H9 (cell line): Measurements from ENCODE around the gene CRYM. TPM values are rescaled to one million over a fixed set of nuclear protein-coding genes. Genes with fewer than 3 reads are reported as not detected.

ENCODE experiments used
- DNase-seq: peaks from one replicate; pipeline ENCODE4 v3.0.0-alpha.2; 2017
- H2AFZ ChIP-seq: one replicate; pipeline ENCODE4 v1.6.1; 2013; ENCODE audit warnings: mild to moderate bottlenecking, low read length, control low read depth, moderate library complexity
- H2AK5ac ChIP-seq: 2 replicates; pipeline ENCODE4 v1.6.1; 2013; ENCODE audit warnings: low read length, control low read depth, mixed read lengths; ENCODE audit not compliant: insufficient read length
- H2BK120ac ChIP-seq: one replicate; pipeline ENCODE4 v1.6.1; 2013; ENCODE audit warnings: low read depth, mild to moderate bottlenecking, low read length, control low read depth, inconsistent platforms; ENCODE audit not compliant: poor library complexity, severe bottlenecking
- H2BK12ac ChIP-seq: 2 replicates; pipeline ENCODE4 v1.6.1; 2013; ENCODE audit warnings: low read length, control low read depth, mixed read lengths, low read depth; ENCODE audit not compliant: insufficient read length
- H2BK15ac ChIP-seq: 2 replicates; pipeline ENCODE4 v1.6.1; 2013; ENCODE audit warnings: low read depth, low read length, control low read depth
- H2BK20ac ChIP-seq: one replicate; pipeline ENCODE4 v1.6.1; 2013; ENCODE audit warnings: low read depth, mild to moderate bottlenecking, low read length, control low read depth, inconsistent platforms; ENCODE audit not compliant: poor library complexity, severe bottlenecking
- H2BK5ac ChIP-seq: 2 replicates; pipeline ENCODE4 v1.6.1; 2013; ENCODE audit warnings: low read length, control low read depth, mixed read lengths; ENCODE audit not compliant: insufficient read length
- H3K14ac ChIP-seq: 2 replicates; pipeline ENCODE4 v1.6.1; 2013; ENCODE audit warnings: low read length, control low read depth; ENCODE audit not compliant: insufficient read depth
- H3K18ac ChIP-seq: 2 replicates; pipeline ENCODE4 v1.6.1; 2013; ENCODE audit warnings: low read depth, mild to moderate bottlenecking, mixed read lengths, low read length, control low read depth; ENCODE audit not compliant: insufficient read length
- H3K23ac ChIP-seq: 2 replicates; pipeline ENCODE4 v1.6.1; 2013; ENCODE audit warnings: low read length, control low read depth, mixed read lengths, low read depth; ENCODE audit not compliant: insufficient read length
- H3K23me2 ChIP-seq: 2 replicates; pipeline ENCODE4 v1.6.1; 2013; ENCODE audit warnings: low read depth, mild to moderate bottlenecking, mixed read lengths, low read length, control low read depth; ENCODE audit not compliant: insufficient read length, poor library complexity, severe bottlenecking
- H3K27ac ChIP-seq: 2 replicates; pipeline ENCODE4 v1.5.1; 2013; ENCODE audit warnings: low read length, control low read depth, mixed read lengths, low read depth; ENCODE audit not compliant: insufficient read length
- H3K27me3 ChIP-seq: 2 replicates; pipeline ENCODE4 v1.6.1; 2013; ENCODE audit warnings: low read length, control low read depth, inconsistent platforms; ENCODE audit not compliant: insufficient read depth
- H3K4ac ChIP-seq: 2 replicates; pipeline ENCODE4 v1.6.1; 2013; ENCODE audit warnings: low read depth, mild to moderate bottlenecking, control low read depth, inconsistent platforms, low read length, moderate library complexity
- H3K4me1 ChIP-seq: 2 replicates; pipeline ENCODE4 v1.6.1; 2013; ENCODE audit warnings: low read length, control low read depth, inconsistent platforms; ENCODE audit not compliant: insufficient read depth
- H3K4me2 ChIP-seq: 2 replicates; pipeline ENCODE4 v1.6.1; 2013; ENCODE audit warnings: low read length, control low read depth, mixed read lengths; ENCODE audit not compliant: insufficient read length, insufficient read depth
- H3K56ac ChIP-seq: 2 replicates; pipeline ENCODE4 v1.6.1; 2013; ENCODE audit warnings: low read depth, mild to moderate bottlenecking, mixed read lengths, low read length, control low read depth; ENCODE audit not compliant: insufficient read length
- H3K79me1 ChIP-seq: 2 replicates; pipeline ENCODE4 v1.6.1; 2013; ENCODE audit warnings: low read depth, mild to moderate bottlenecking, moderate library complexity, low read length, control low read depth, inconsistent platforms; ENCODE audit not compliant: insufficient read depth, poor library complexity, severe bottlenecking
- H3K79me2 ChIP-seq: 2 replicates; pipeline ENCODE4 v1.6.1; 2013; ENCODE audit warnings: low read length, control low read depth, inconsistent platforms; ENCODE audit not compliant: insufficient read depth
- H3K9ac ChIP-seq: 2 replicates; pipeline ENCODE4 v1.6.1; 2013; ENCODE audit warnings: low read length, control low read depth, mixed read lengths; ENCODE audit not compliant: insufficient read length; ENCODE audit errors: extremely low read depth
- H3K9me3 ChIP-seq: one replicate; pipeline ENCODE4 v1.6.1; 2013; ENCODE audit warnings: low read depth, low read length, inconsistent platforms; ENCODE audit not compliant: control insufficient read depth
- H3T11ph ChIP-seq: one replicate; pipeline ENCODE4 v1.6.1; 2013; ENCODE audit warnings: mild to moderate bottlenecking, low read length, control low read depth, inconsistent platforms
- H4K20me1 ChIP-seq: one replicate; pipeline ENCODE4 v1.6.1; 2013; ENCODE audit not compliant: control insufficient read depth, insufficient read length, insufficient read depth
- H4K5ac ChIP-seq: 2 replicates; pipeline ENCODE4 v1.6.1; 2013; ENCODE audit warnings: low read depth, mild to moderate bottlenecking, mixed read lengths, low read length, control low read depth; ENCODE audit not compliant: insufficient read length
- H4K8ac ChIP-seq: replicated peaks from 2 replicates; pipeline ENCODE4 v1.6.1; 2013; ENCODE audit warnings: low read length, control low read depth, mixed read lengths, low read depth; ENCODE audit not compliant: insufficient read length
- H4K91ac ChIP-seq: 2 replicates; pipeline ENCODE4 v1.6.1; 2013; ENCODE audit warnings: low read depth, mild to moderate bottlenecking, moderate library complexity, mixed read lengths, low read length, control low read depth; ENCODE audit not compliant: insufficient read length
- H3K27ac Mint-ChIP-seq, 3 experiments: 2 replicates in 2 of 3; 3 replicates in 1 of 3; pipeline ENCODE4 v1.8.0; 2020 to 2021; ENCODE audit warnings: mixed read lengths in 3 of 3, mild to moderate bottlenecking in 1 of 3, moderate library complexity in 1 of 3
- H3K27me3 Mint-ChIP-seq: 2 replicates; pipeline ENCODE4 v1.8.0; 2021; ENCODE audit warnings: low read depth, mild to moderate bottlenecking, moderate library complexity, mixed read lengths
- H3K36me3 Mint-ChIP-seq, 3 experiments: 2 replicates in 2 of 3; 3 replicates in 1 of 3; pipeline ENCODE4 v1.8.0; 2020 to 2021; ENCODE audit warnings: low read depth in 3 of 3, mixed read lengths in 3 of 3; ENCODE audit not compliant: insufficient read depth in 1 of 3
- H3K4me1 Mint-ChIP-seq, 2 experiments: 2 replicates each; pipeline ENCODE4 v1.8.0; 2020; ENCODE audit warnings: mixed read lengths in 2 of 2
- H3K4me3 Mint-ChIP-seq, 2 experiments: 2 replicates in 1 of 2; 3 replicates in 1 of 2; pipeline ENCODE4 v1.8.0; 2020 to 2021; ENCODE audit warnings: mild to moderate bottlenecking in 2 of 2, mixed read lengths in 2 of 2, moderate library complexity in 1 of 2
- H3K9me3 Mint-ChIP-seq, 2 experiments: 2 replicates in 1 of 2; 3 replicates in 1 of 2; pipeline ENCODE4 v1.8.0; 2020; ENCODE audit warnings: mild to moderate bottlenecking in 2 of 2, mixed read lengths in 2 of 2, moderate library complexity in 1 of 2
- WGBS: extraction: QIAGEN DNeasy Blood & Tissue Kit; methylation state at CpG from one replicate; pipeline ENCODE4 v1.1.7; 2013; ENCODE audit warnings: missing lambda C conversion rate, low lambda C conversion rate, mixed read lengths; ENCODE audit not compliant: insufficient read length; ENCODE audit errors: extremely low coverage; 5-methylcytosine and 5-hydroxymethylcytosine counted together
- total RNA-seq: library from RNA; stranded (reverse); gene quantifications from 2 replicates; pipeline ENCODE4 v1.2.1, GENCODE V29; 2021
- TF ChIP-seq, protein P1 (sequence below): fragments of 200-600 bp; sonication (generic); conservative IDR thresholded peaks from 3 replicates; pipeline ENCODE4 v1.8.0; 2021; ENCODE audit warnings: antibody characterized with exemption, mild to moderate bottlenecking

CRYM gene
- total RNA-seq, 1 experiment from 2014 or later: 17.8 TPM

- Histone ChIP-seq H3K79me1 (no peaks in the 10 kb centered on the region), H3K9me3 (no peaks in the 10 kb centered on the region), H3T11ph (no peak overlapping the region), H4K5ac (no peak overlapping the region), H4K20me1 (no peaks in the 10 kb centered on the region), H3K23ac (no peak overlapping the region), H3K56ac (no peak overlapping the region), H3K14ac (no peak overlapping the region), H3K27me3 (no peaks in the 10 kb centered on the region), H2AFZ (no peak overlapping the region), H4K8ac (no peak overlapping the region), H3K27ac (no peak overlapping the region), H2BK120ac (no peak overlapping the region), H3K23me2 (no peaks in the 10 kb centered on the region), H2BK15ac (no peak overlapping the region), H3K4me1 (no peaks in the 10 kb centered on the region), H4K91ac (no peak overlapping the region), H3K9ac (no peak overlapping the region), H2AK5ac (no peak overlapping the region), H3K4ac (no peak overlapping the region), H3K79me2 (no peaks in the 10 kb centered on the region), H3K18ac (no peak overlapping the region), H2BK12ac (no peak overlapping the region), H3K4me2 (no peak overlapping the region), H2BK20ac (no peak overlapping the region), H2BK5ac (no peak overlapping the region)
- peaks cover 0 to 2% (median 0%) of the 10 kb centered on the region in 3 experiments; a peak in 3 of 7 replicates for H3K36me3 Mint-ChIP-seq
- no peak overlapping the region for H3K27ac Mint-ChIP-seq
- H3K27me3 Mint-ChIP-seq: no peaks in the 10 kb centered on the region; the same call in 1 of the 2 replicates
- TF ChIP-seq, protein P1, sequence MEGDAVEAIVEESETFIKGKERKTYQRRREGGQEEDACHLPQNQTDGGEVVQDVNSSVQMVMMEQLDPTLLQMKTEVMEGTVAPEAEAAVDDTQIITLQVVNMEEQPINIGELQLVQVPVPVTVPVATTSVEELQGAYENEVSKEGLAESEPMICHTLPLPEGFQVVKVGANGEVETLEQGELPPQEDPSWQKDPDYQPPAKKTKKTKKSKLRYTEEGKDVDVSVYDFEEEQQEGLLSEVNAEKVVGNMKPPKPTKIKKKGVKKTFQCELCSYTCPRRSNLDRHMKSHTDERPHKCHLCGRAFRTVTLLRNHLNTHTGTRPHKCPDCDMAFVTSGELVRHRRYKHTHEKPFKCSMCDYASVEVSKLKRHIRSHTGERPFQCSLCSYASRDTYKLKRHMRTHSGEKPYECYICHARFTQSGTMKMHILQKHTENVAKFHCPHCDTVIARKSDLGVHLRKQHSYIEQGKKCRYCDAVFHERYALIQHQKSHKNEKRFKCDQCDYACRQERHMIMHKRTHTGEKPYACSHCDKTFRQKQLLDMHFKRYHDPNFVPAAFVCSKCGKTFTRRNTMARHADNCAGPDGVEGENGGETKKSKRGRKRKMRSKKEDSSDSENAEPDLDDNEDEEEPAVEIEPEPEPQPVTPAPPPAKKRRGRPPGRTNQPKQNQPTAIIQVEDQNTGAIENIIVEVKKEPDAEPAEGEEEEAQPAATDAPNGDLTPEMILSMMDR: no peak
- DNase-seq: no peak
- no CpG with 5 or more reads among the region's 9 CpGs for WGBS
- H3K9me3 Mint-ChIP-seq: no peaks in the 10 kb centered on the region
- no peak overlapping the region for H3K4me3 Mint-ChIP-seq
- peaks cover 4 to 5% of the 10 kb centered on the region in 2 experiments for H3K4me1 Mint-ChIP-seq
Measured at GRCh38 chr16:21268236-21268635, 9.9 kb downstream of the CRYM start.
